ENCODE measurements around the gene CYP2A7. TPM values are rescaled to one million over a fixed set of nuclear protein-coding genes. Genes with fewer than 3 reads are reported as not detected.
A peak's percentile ranks its signal among the peaks of the same experiment; 100 is the strongest.
"Not testable (repeated sequence)": the region's sequence is repeated elsewhere in the genome, so short reads cannot be mapped to it uniquely, and the experiment has no call there.

The CYP2A7 gene
- total RNA-seq, 1 donor from 2014 or later: not detected

GRCh38 chr19:40896843-40897789 is 15.1 kb upstream of the CYP2A7 start:
- not testable (repeated sequence) for DNase-seq (ENCODE audit: low spot score)

- DNase-seq (ENCODE audit: low spot score): no peak
Measured at GRCh38 chr19:40896418-40896796, 14.4 kb upstream of the CYP2A7 start.

GRCh38 chr19:40893112-40893511 is 11.1 kb upstream of the CYP2A7 start:
- DNase-seq (ENCODE audit: low spot score): no peak

DNA sequence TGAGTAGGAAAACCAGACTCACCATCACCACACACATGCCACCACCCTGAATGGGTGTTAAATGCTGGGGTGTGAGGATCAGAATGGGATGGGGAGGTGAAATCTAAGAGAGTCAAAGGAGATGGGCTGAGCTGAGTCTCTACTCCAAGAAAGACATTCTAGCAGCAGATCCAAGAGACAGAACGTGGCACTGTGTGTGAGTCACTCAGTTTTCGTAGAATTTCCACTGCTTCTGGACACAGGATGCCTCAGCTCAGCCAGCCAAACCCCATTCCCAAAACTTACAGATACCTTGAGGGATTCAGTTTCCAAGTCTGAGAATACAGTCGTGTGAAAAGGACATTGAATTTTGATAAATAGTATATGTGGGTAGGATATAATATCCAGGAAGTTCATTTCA is 7.3 kb upstream of the CYP2A7 start:
- DNase-seq (ENCODE audit: low spot score): no peak

GRCh38 chr19:40888191-40888590 is 6.2 kb upstream of the CYP2A7 start:
- no peak for DNase-seq (ENCODE audit: low spot score)

GRCh38 chr19:40884187-40884931 is 2.3 kb upstream of the CYP2A7 start:
- DNase-seq (ENCODE audit: low spot score): not testable (repeated sequence)

DNA sequence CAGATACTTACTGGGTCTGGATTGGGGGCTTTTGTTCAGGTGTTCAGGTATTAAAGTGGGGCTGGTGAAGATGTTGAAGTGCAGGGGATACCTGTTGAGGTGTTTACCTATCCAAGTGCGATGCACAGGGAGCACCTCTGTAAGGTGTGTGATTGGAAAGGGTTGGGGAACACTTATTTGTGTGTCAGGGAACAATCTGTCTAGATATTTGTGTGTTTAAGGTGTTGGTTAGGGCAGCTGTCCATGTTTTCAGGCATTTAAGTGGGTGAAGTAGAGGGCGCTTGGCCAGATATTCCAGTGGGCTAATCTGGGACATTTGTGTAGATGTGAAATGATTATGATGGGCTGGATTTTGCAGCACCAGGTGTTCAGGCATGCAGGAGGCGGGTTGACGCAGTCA is 2.7 kb downstream of the CYP2A7 start:
- not testable (repeated sequence) for DNase-seq (ENCODE audit: low spot score)

DNA sequence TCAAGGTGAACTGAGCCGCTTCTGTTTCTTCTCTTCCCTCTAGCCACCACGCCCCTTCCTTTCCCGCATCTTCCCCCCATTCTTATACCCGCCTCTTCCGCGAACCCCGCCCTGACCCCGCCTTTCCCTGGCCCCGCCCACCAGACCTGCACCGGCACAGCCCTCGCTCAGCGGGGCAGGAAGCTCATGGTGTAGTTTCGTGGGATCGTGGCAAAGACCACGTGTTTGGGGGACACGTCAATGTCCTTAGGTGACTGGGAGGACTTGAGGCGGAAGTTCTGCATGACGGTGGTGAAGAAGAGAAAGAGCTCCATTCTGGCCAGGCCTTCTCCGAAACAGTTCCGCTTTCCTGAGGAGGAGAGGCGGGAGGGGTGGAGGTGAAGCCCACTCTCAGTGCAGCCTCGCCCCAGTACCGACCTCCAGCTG is 6.5 kb downstream of the CYP2A7 start:
- peak; percentile 85 for DNase-seq (ENCODE audit: low spot score)

DNA sequence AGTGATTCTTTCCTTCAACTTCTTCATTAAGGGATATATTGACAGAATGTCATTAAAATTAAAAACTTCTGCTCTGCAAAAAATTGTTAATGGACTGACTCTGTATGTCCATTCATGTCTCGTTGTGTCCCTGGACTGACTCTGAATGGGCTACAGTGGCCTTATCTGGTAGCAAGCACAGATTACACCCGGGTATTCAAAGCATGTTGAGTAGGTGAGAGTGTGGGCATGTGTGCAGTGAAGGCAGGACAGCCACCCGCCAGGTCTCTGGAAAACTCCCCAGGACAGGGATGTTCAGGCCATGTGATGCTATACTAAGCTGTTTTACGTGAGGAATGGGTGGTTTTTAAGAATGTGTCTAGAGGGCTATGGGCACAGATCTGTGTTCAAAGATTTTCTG is 7.2 kb downstream of the CYP2A7 start:
- DNase-seq (ENCODE audit: low spot score): not testable (repeated sequence)

GRCh38 chr19:40873873-40874272 is 8.2 kb downstream of the CYP2A7 start:
- DNase-seq (ENCODE audit: low spot score): not testable (repeated sequence)

DNA sequence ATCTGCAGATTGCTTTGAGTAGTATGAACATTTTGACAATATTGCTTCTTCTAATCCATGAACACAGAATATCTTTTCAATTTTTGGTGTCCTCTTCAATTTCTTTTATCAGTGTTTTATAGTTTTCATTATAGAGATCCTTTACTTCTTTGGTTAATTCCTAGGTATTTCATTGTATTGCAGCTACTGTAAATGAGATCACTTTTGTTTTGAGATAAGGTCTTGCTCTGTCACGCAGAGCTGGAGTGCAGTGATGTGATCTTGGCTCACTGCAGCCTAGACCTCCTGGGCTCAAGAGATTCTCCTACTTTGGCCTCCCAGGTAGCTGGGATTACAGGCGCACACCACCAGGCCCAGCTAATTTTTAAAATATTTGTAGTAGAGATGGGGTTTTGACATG is 9.8 kb downstream of the CYP2A7 start:
- DNase-seq (ENCODE audit: low spot score): no peak

DNA sequence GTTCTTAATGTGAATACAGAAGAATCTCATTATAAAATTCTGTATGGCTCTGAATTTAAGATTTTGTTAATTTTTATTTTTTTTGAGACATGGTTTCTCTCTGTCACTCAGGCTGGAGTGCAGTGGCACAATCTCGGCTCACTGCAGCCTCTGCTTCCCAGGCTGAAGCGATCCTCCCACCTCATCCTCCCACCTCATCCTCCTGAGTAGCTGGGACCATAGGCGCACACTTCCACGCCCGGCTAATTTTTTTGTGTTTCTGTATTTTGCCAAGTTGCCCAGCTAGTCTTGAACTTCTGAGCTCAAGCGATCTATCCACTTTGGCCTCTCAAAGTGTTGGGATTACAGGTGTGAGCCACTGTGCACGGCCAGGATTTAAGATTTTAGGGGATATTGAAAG is 14.3 kb downstream of the CYP2A7 start:
- no peak for DNase-seq (ENCODE audit: low spot score)

GRCh38 chr19:40864739-40865496 is 17.1 kb downstream of the CYP2A7 start:
- DNase-seq (ENCODE audit: low spot score): not testable (repeated sequence)

GRCh38 chr19:40862785-40863184 is 19.2 kb downstream of the CYP2A7 start:
- DNase-seq (ENCODE audit: low spot score): no peak

- DNase-seq (ENCODE audit: low spot score): no peak
Measured at GRCh38 chr19:40862333-40862732, 19.7 kb downstream of the CYP2A7 start.

DNA sequence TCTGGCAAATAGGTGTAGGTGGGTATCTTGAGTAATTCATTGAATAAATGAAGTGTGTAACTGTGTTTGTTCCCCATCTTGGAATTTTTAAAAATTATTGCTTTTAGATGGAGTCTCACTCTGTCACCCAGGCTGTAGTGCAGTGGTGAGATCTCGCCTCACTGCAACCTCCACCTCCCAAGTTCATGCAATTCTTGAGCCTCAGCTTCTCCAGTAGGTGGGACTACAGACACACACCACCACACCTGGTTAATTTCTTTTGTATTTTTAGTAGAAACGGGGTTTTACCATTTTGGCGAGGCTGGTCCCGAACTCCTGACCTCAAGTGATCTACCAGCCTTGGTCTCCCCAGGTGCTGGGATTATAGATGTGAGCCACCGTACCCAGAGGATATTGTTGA is 23.9 kb downstream of the CYP2A7 start:
- no peak for DNase-seq (ENCODE audit: low spot score)

GRCh38 chr19:40852467-40853152 is 29.4 kb downstream of the CYP2A7 start:
- DNase-seq (ENCODE audit: low spot score): not testable (repeated sequence)

GRCh38 chr19:40850277-40850676 is 31.8 kb downstream of the CYP2A7 start, which contains the start of gene CYP2A6:
Gene CYP2A6 (minus strand): TSS chr19:40850447. CDS start chr19:40850426, 21 bp downstream.
- DNase-seq (ENCODE audit: low spot score): not testable (repeated sequence)

GRCh38 chr19:40846722-40847121 is 35.3 kb downstream of the CYP2A7 start:
- DNase-seq (ENCODE audit: low spot score): not testable (repeated sequence)

DNA sequence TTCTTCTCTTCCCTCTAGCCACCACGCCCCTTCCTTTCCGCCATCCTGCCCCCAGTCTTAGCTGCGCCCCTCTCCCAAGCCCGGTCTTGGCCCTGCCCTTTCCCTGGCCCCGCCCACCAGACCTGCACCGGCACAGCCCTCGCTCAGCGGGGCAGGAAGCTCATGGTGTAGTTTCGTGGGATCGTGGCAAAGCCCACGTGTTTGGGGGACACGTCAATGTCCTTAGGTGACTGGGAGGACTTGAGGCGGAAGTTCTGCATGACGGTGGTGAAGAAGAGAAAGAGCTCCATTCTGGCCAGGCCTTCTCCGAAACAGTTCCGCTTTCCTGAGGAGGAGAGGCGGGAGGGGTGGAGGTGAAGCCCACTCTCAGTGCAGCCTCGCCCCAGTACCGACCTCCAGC is 38.4 kb downstream of the CYP2A7 start:
- peak; percentile 64 for DNase-seq (ENCODE audit: low spot score)

DNA sequence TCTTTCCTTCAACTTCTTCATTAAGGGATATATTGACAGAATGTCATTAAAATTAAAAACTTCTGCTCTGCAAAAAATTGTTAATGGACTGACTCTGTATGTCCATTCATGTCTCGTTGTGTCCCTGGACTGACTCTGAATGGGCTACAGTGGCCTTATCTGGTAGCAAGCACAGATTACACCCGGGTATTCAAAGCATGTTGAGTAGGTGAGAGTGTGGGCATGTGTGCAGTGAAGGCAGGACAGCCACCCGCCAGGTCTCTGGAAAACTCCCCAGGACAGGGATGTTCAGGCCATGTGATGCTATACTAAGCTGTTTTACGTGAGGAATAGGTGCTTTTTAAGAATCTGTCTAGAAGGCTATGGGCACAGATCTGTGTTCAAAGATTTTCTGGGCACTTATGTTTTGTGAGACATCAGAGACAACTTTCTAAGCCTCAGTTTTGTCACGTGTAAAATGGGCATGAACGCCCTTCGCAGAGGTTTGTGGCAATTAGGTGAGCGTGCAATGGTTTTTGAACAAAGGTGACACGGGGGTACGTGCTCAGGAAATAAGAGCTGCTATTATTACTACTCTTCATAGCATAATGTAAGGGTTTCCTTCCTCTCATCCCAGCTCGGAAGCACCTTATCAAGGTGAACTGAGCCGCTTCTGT is 38.9 kb downstream of the CYP2A7 start:
- DNase-seq (ENCODE audit: low spot score): not testable (repeated sequence)
